ENCODE results near the gene KIF18A.

The KIF18A gene

DNA sequence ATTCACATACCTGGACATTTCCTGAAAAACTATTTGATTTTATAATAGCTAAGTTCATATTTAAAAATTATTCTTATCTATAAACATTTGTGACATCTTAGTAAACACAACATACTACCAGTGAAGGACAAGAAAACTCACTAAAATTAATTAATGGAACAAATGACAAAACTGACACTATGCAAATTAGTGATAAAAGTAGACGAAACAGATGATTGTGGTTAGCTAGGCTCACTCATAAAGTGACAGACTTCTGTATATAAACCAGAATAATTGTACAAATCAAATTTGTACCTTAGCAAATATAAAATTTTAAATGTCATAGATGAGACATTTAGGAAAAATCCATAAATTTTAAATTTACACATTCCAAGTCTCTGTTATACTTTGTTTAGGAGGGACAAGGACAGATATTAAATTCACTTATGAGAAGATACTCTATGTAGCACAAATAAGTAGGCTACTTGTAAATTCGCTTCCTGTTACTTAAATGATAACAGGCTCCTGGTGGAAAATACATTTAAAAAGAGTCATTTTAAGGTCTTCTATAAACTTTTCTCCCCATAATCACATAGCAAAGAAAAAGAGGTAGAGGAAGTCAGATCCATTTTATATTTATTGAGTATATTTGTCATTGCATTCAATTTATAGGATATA is 81.2 kb downstream of the KIF18A start:
- H3K27ac ChIP-seq (replicated peaks), result no peak overlapping the region
- no peak for TF ChIP-seq GABPA (IDR thresholded peaks at IDR 0.05; ENCODE audit: low read depth)
- TF ChIP-seq, protein P1, sequence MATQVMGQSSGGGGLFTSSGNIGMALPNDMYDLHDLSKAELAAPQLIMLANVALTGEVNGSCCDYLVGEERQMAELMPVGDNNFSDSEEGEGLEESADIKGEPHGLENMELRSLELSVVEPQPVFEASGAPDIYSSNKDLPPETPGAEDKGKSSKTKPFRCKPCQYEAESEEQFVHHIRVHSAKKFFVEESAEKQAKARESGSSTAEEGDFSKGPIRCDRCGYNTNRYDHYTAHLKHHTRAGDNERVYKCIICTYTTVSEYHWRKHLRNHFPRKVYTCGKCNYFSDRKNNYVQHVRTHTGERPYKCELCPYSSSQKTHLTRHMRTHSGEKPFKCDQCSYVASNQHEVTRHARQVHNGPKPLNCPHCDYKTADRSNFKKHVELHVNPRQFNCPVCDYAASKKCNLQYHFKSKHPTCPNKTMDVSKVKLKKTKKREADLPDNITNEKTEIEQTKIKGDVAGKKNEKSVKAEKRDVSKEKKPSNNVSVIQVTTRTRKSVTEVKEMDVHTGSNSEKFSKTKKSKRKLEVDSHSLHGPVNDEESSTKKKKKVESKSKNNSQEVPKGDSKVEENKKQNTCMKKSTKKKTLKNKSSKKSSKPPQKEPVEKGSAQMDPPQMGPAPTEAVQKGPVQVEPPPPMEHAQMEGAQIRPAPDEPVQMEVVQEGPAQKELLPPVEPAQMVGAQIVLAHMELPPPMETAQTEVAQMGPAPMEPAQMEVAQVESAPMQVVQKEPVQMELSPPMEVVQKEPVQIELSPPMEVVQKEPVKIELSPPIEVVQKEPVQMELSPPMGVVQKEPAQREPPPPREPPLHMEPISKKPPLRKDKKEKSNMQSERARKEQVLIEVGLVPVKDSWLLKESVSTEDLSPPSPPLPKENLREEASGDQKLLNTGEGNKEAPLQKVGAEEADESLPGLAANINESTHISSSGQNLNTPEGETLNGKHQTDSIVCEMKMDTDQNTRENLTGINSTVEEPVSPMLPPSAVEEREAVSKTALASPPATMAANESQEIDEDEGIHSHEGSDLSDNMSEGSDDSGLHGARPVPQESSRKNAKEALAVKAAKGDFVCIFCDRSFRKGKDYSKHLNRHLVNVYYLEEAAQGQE (IDR thresholded peaks at IDR 0.05; ENCODE audit: insufficient replicate concordance, low read depth), result no peak
- TF ChIP-seq, protein P2, sequence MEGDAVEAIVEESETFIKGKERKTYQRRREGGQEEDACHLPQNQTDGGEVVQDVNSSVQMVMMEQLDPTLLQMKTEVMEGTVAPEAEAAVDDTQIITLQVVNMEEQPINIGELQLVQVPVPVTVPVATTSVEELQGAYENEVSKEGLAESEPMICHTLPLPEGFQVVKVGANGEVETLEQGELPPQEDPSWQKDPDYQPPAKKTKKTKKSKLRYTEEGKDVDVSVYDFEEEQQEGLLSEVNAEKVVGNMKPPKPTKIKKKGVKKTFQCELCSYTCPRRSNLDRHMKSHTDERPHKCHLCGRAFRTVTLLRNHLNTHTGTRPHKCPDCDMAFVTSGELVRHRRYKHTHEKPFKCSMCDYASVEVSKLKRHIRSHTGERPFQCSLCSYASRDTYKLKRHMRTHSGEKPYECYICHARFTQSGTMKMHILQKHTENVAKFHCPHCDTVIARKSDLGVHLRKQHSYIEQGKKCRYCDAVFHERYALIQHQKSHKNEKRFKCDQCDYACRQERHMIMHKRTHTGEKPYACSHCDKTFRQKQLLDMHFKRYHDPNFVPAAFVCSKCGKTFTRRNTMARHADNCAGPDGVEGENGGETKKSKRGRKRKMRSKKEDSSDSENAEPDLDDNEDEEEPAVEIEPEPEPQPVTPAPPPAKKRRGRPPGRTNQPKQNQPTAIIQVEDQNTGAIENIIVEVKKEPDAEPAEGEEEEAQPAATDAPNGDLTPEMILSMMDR (IDR thresholded peaks at IDR 0.05; ENCODE audit: insufficient read depth, low read length), result no peak
- TF ChIP-seq SPI1 (IDR thresholded peaks at IDR 0.05; ENCODE audit: borderline replicate concordance, low read depth), result no peak
- TF ChIP-seq POLR2AphosphoS5 (IDR thresholded peaks at IDR 0.05; ENCODE audit: low read depth), result no peak
- no peak for DNase-seq (ENCODE audit: low read depth in 1 of 2, low spot score in 1 of 2)
- no peak overlapping the region for H3K4me3 ChIP-seq (replicated peaks; ENCODE audit: insufficient read depth, low read length)
- H3K27me3 ChIP-seq (ENCODE audit: insufficient read depth, poor library complexity, severe bottlenecking), result no peaks in the 10 kb centered on the region

DNA sequence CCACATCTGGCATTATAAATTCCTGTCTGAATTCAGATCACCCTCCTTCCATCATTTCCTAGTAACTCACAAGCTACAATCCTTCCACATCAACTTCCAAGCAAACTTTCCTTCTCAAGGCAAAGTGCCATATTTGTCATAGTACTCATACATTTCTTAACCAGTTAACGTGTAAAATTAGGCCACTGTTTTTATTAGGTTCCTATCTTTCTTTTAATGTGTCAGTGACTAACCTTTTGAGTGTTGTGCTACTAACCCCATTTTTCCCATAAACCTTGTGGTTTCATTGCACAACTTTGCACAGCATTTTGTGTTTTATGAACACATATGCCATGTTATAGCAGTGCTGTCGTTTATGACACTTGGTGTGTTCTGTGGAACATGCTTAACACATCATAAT is 90.1 kb downstream of the KIF18A start:
- Histone ChIP-seq H3K4me3 (replicated peaks; ENCODE audit: insufficient read depth, low read length) (no peak overlapping the region), H3K27me3 (ENCODE audit: insufficient read depth, poor library complexity, severe bottlenecking) (no peaks in the 10 kb centered on the region), H3K27ac (replicated peaks) (no peak overlapping the region)
- TF ChIP-seq GABPA (IDR thresholded peaks at IDR 0.05; ENCODE audit: low read depth), result no peak
- DNase-seq (ENCODE audit: low read depth in 1 of 2, low spot score in 1 of 2), result no peak

DNA sequence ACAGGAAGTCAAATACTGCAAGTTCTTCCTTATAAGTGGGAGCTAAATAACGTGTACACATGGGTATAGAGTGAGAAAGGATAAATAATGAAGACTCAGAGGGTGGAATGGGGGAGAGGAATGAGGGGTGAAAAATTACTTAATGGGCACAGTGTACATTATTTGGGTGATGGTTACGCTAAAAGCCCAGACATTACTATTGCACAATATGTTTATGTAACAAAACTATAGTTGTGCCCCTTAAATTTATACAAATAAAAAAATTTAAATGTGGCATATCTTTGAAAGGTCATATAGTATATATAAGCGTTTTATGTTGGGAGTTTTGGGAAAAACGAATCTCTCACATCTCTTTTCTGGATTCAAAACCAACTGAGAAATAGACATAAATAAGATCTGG is 96.1 kb downstream of the KIF18A start:
- no peak overlapping the region for H3K27ac ChIP-seq (replicated peaks)
- TF ChIP-seq SPI1 (IDR thresholded peaks at IDR 0.05; ENCODE audit: borderline replicate concordance, low read depth), result peak; percentile 82
- TF ChIP-seq, protein P1 (IDR thresholded peaks at IDR 0.05; ENCODE audit: insufficient replicate concordance, low read depth), result no peak
- no peak for DNase-seq (ENCODE audit: low read depth in 1 of 2, low spot score in 1 of 2)
- H3K27me3 ChIP-seq (ENCODE audit: insufficient read depth, poor library complexity, severe bottlenecking), result no peaks in the 10 kb centered on the region
- no peak overlapping the region for H3K4me3 ChIP-seq (replicated peaks; ENCODE audit: insufficient read depth, low read length)

GRCh38 chr11:28009996-28010395 is 98.0 kb downstream of the KIF18A start:
- DNase-seq (ENCODE audit: low read depth in 1 of 2, low spot score in 1 of 2), result no peak

More at GRCh38 chr11:28009996-28010395, 98.0 kb downstream of the KIF18A start:
- TF ChIP-seq POLR2AphosphoS5 (IDR thresholded peaks at IDR 0.05; ENCODE audit: low read depth) (no peak), SPI1 (IDR thresholded peaks at IDR 0.05; ENCODE audit: borderline replicate concordance, low read depth) (no peak), GABPA (IDR thresholded peaks at IDR 0.05; ENCODE audit: low read depth) (no peak)
- TF ChIP-seq, protein P1 (IDR thresholded peaks at IDR 0.05; ENCODE audit: insufficient replicate concordance, low read depth), result no peak
- TF ChIP-seq, protein P2 (IDR thresholded peaks at IDR 0.05; ENCODE audit: insufficient read depth, low read length), result no peak
- Histone ChIP-seq H3K27ac (replicated peaks) (no peak overlapping the region), H3K4me3 (replicated peaks; ENCODE audit: insufficient read depth, low read length) (no peak overlapping the region), H3K27me3 (ENCODE audit: insufficient read depth, poor library complexity, severe bottlenecking) (no peaks in the 10 kb centered on the region)
